HG03066 (cell line): ENCODE results near the gene IGSF3.

Experiments used
- ATAC-seq: cut with Tn5 transposase; IDR thresholded peaks from one replicate; pipeline ENCODE4 v1.9.1; 2021; ENCODE audit warnings: low read depth; ENCODE audit not compliant: unreplicated experiment

IGSF3 gene

DNA sequence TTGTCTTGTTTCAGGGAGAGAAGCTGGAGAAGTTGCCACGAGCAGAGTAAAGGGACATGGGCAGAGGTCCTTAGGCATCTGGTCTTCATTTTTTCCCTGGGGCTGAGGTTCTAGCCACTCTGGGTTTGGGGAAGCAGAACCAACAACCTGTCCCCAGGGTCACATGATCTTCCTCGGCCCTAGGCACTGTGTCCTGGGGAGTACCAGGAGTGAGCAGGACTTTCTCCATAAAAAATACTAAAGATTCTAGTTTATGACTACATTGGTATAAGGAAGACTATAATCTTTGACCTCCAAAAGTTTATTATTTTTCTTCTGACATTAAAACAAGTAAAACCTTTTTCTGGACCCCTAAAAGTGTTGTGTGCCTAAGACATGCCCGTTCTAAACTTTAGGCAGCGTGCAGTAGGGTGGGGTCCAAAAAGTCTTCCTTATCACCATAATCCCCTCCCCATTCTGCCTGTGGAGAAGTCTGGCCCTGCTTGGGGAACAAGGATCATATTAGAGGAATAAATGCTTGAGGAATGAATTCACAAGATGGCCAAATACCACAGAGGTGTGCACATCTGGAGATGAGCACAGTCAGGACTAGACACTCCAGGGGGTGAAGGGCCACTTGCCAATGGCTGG, 19.3 kb upstream of the IGSF3 start:
- no peak for ATAC-seq

DNA sequence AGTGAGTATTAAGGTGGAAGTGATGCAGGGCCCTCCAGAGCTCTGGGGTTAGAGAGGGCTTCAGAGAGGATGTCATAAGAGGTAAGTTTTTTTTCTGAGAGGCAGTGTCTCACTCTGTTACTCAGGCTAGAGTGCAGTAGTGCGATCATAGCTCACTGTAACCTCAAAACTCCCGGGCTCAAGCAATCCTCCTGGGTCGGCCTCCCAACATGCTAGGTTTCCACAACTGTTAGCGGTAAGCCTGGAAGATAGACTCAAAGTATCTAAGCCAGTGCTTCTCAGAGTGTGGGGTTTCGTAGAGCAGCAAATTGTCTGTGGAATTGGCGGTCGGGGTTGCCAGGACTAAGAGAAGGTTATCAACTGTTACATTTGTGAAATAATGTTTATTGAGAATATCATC, 18.6 kb upstream of the IGSF3 start:
- ATAC-seq = no peak

DNA sequence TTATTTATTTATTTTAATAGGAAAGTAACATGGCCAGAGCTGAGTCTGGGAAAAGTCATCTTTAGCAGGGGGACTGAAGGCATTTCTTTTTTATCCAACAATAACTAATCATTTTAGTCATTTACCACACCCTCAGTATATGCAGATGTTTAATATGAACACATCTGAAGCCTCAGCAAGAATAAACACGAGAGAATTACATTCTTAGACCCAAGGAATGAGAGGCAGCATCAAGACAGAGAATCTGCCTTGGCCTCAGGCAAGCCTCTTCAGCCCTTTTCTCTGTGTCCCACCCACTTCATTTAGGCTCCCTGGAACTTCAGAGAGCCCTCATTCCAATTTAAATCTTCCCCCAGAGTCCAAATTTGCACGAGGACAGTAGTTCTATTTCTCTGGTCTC, 17.0 kb upstream of the IGSF3 start:
- ATAC-seq = no peak

DNA sequence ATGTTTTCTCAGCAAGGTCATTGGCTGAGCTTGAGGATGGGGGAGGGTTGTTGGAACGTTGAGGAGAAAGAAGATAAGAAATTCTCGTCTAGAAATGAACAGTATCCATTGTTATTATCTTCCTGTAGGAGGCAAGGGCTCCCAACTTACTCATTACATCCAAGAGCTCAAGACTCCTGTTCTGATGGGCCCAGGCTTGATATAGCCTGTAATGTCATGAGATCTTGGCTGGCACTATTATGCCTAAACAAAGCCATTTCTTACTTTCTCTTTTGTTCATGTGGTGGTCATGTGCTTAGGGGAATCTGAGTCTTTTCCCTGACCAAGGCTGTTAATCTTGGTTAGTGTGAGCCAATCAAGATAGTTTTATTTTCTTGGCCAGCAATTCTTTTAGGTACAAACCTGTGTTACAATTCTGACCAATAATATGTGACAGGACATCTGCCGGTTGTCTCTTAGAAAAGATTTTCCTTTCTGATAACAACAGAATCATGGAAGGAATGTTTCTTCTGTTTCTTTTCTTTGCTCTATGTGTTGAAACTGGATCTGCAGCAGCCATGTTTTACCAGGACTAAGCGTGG, 15.2 kb upstream of the IGSF3 start:
- ATAC-seq = no peak

DNA sequence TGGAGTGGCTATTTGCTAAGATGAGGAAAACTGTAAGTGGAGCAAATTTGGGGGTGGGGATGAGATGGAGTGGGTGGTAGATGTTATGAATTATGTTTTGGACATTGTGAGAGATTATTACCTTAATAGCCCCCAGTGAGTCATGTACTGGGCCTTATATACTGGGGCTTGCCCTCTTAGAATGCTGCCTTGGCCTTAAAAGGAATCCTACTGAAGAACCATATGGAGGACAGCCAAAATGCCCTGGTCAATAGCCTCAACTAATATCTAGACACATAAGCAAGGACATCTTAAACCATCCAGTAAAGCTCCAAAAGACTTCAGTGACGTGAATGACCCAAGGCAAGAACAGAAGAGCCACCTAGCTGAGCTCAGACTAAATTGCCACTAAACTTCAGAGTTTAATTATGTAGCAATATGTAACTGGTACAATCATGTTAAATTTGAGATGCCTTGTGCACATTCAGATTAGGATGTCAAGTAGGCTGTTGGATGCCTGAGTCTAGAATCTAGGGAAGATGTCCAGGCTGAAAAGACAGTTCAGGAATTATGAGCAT, 13.9 kb upstream of the IGSF3 start:
- ATAC-seq = no peak

DNA sequence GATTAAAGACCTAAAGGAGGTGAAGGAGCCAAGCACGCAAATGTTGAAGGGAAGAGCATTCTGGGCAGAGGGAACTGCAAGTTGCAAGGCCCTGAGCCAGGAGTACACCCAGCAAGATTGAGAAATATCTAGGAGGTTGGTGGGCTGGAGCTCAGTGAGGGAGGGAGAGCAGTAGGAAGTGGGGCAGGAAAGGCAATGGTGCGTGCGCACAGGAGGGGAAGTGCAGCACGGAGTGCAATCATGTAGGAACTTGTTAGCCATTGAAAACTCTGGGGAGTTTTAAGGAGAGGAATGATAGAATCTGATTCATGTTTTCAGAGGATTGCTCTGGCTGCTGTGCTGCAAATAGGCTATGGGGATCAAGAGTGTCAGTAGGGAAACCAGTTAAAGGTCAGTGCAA, 13.2 kb upstream of the IGSF3 start:
- ATAC-seq = no peak

DNA sequence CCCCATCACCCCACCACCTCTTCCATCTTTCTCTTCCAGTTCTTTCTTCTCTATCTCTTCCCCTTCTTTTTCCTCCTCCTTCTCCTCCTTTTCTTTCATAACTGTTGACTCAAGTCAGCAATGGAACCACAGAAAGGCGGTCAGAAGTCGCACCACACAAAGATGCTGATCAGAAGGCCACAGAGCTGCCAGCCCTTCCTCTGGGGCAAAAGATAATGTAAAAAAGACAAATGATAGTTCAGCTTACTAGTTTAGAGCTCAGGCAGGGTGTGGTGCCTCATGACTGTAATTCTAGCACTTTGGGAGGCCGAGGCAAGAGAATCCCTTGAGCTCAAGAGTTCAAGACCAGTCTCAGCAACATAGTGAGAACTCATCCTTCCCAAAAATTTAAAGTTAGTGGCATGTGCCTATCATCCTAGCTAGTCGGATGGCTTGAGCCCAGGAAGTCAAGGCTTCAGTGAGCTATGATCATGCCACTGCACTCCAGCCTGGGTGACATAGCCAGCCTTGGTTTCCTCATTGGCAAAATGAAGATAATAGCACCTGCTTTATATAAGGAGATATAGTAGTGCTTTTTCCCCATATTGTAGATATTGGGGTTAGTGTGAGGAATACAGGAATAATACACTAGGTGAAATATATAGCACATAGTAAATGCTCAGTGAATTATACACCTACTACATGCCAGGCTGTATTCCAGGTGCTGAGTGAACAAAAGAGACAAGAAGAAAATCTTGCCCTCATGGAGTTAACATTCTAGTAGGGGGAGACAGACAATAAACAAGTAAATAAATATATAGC, 12.5 kb upstream of the IGSF3 start:
- ATAC-seq = no peak

DNA sequence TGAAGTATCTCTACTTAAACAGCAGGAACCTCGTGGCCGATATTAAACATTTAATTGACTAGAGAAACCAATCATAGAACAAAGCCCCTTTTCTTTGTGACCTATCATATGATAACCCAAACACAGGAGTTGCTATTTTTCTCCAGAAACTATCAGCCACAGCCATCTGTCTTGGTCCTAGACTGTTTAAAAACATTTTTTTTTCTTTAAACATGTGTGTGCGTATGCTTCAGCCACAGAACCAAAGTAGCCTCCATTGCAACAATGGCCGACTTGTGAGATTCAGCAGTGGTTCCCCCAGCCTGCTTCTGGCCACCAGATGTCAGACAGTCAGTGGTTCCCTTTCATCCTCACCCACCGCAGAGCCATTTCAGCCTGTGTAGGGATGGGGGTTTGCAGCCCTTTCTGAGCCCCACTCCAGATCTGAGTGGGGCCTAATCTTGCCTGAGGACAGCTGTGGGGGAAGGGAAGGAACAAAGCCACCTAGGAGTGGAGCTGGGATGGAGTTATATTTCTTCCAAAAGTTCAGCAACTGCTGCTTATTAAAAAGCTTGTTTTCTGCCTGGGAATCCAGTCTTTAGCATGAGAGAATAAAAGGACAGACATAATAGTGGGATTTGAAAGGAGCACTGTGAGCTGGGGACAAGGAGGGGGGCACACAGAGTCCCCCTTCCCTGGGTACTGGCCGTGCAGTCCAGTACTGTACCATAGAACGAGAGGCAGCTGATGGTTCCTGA, 11.7 kb upstream of the IGSF3 start:
- no peak for ATAC-seq

DNA sequence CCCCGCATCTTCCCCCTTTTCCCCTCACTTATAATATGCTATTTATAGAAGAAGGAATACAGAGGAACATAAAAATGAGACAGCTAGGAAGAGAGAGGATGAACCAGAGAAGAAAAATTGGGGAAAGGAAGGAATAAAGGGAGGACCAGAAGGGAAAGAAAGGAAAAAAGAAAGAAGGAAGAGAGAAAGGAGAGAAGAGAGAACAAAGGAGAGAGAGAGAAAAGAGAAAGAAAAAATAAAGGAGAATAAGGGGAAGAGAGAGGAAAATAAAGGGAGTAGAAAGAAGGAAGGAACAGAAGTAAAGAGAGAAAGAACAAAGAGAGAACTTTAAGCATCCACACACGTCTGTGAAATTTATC, 11.2 kb upstream of the IGSF3 start:
- no peak for ATAC-seq

DNA sequence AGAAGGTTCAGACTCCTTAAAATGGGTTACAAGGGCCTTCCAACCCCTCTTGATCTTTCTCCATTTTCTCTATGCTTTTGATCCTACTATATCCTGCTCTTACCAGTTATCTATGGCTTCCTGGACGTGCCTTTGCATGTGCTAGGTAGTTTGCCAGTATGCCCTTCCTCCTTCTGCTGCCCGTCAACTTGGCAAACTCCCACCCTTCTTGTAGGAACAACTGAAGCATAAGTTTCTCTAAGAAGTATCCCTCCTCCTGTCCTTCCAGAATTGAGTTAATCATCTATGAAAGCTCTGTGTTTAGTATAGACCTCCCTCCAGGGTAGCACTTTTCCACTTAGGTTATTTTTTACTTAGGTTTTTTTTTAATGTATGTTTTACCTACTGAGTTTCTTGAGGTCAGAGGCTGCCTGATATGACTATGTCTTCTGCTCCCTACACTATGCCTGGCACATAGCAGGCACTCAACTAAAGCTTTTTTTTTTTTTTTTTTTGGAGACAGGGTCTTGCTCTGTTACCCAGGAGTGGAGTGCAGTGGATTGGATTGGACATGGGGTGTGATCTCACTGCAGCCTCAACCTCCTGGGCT, 10.0 kb upstream of the IGSF3 start:
- ATAC-seq = no peak

DNA sequence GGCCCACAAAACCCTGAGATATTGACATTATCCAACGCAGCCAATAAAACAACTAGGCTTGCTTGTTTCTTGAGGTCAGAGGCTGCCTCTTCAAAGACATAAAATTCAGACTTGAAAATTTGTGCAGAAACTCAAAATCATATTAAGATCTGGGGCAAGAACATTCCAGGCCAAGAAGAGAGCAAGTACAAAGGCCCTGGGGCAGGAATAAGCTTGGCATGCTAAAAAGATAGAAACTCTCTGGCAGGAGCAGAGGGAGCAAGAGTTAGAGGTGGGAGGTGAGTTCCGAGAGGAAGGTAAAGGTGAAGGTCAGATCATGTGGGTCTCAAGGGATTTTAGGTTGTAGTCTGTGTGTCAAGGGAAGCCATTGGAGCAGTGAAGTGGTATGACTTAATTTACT, 8.8 kb upstream of the IGSF3 start:
- no peak for ATAC-seq

DNA sequence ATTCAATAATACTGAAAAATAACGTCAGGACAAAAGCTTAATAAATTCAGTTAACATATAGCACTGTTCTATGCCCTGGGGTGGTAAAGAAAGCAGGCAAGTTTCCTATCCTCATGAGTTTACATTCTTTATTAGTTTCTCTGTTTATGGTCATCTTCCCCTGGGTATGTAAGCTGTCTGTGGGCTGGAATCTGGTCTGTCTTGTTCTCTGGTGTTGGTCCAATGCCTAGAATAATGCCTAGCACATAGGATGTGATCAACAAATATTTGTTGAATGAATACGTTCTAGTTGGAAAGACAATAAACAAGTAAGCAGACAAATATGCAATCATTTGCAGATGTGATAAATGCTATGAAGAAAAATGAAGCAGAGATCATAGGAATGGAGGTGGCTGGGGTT, 7.2 kb upstream of the IGSF3 start:
- no peak for ATAC-seq

DNA sequence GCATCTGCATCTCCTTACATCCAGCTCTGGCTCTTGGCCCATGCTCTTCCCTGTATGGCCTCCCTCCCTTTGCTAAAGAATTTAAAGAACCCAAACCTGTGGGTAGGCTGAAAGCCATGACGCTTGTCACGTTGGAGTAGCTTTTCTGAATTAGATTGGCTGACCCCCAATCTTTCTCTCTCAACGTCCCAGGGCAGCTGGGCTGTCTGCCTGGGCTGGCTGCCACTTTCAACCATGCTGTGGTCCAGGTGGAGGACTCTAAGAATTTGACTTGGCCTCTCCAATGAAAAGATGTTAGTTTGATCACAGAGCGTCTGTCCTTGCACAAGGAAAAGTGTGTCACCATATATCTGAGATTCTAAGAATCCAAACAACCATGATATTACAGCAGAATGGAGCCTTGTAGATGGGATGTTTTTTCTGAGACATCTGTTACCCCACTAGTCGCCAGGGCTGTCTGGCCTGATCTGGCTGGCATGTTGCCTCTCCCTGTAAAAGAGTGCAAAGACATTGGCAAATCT, 6.5 kb upstream of the IGSF3 start:
- no peak for ATAC-seq

DNA sequence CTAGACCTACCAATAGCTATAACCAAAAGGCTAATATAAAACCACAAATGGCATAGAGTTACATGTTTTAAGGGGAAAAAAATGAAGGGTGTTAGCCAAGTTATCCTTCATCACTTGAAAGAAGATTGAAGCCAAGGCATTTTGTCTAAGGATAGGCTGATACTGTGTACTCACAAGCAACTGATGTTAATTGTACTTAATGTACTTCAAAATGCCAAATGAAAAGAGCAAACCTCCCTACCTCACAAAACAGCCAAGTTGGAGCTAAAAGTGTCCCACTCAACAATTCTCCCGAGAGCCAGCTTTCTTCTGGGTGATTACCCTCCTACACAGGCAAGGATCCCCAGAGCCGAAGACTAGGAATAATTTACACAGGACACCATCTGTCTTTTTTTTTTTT, 4.4 kb upstream of the IGSF3 start:
- no peak for ATAC-seq

DNA sequence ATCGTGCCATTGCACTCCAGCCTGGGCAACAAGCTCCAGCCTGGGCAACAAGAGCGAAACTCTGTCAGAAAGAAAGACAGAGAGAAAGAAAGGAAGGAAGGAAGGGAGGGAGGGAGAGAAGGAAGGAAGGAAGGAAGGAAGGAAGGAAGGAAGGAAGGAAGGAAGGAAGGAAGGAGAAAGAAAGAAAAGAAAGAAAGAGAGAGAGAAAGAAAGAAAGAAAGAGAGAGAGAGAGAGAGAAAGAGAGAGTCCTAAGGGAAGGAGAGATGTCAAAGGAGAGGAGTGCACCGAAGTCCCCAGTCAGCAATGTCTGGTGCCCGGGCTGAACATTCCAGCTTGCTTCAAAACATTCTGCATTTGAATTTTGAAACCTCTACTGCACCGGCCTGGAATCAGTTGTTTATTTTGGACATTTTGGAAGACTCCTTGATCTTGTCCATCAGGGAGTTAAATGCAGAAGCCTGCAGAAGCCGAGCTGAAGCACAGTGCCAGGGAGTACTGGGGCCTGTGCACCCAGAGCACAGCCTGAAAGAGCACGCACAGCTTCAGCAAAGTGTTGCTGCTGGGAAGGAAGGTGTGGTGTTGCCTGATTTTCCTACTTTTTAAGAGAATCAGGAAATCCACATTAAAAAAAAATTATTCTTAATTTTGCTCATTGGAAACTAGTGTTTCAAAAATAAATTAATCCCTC, 3.7 kb upstream of the IGSF3 start:
- no peak for ATAC-seq

DNA sequence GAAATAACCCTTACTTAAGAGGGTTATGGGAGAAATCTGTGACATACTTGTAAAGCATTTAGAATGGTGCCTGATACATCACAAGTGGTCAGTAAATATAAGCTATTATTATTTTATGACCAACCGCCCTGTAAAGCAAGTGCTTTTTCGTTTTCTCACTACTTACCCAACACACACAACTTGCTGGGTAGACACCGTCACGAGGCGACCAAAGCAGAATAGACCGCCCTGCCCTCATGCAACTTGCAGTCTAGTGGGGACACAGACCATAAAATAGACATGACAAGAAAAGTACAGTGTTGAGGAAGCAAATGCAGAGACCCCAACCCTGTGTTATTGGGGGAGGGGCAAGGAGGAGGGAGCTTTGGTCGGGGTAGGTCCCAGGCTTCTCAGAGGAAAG, 744 bp upstream of the IGSF3 start:
- ATAC-seq = no peak

DNA sequence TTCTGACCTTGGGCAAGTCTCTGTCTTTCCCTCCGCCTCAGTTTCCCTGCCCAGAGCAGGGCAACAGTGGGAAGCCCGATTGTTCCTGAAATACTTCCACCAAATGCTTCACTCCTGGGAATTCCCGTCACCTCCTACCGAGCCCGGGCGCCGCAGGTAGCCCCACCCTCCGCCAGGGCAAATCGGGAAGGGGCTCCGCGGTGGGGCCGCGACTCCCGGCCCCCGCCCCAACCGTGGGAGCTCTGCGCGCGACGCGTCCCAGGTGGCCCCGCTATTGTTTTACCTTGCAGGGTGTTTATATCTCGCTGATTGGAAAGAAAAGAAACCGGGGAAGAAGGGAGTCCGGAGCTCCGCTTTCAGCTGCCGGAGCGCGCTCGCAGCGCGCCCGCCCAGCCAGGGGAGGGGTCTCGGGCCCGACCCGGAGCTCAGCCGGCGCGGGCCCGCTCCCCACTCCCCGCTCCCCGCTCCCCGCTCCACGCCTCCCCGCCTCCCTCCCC, 407 bp downstream of the IGSF3 start:
- ATAC-seq = no peak

DNA sequence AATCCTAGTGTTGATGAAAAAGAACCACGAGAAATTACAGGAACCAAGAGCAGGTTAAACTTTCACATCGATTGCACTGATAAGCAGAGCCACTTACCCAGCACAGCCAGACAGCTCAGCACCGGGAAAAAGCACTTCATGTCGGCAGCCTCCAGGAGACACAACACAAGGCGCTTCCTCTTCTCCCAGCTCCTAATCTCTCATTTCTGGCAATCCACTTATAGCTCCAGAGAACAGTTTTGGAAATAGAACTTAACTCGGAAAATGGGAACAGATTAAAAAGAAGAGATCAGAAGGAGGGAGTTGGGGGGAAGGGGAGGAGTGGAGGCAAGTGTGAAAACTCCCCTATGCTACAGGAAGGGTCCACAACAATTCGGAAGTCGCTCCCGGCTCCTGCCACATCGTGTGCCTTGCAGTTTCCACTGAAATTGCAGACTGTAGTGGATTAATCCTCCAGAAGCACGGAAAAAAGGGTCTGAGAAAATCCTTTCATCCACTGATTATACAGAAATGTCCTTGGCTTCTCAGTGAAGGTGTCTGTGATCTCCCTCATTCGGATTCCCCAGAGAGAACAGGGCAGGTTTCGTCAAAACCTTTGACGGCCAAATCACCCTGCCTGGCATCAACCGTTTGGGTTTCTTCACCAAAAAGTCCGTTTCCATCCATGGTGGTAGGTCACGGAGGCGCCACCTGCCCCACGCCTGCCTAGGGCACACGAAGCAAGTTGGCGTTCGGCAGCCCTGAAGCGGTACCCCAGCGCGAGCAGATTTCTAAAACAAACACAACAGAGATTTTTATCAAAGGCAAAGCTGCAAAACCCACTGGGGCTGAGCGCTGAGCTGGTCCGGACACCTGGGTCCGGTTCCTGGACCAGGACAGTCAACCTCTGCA, 1.1 kb downstream of the IGSF3 start:
- ATAC-seq = no peak

DNA sequence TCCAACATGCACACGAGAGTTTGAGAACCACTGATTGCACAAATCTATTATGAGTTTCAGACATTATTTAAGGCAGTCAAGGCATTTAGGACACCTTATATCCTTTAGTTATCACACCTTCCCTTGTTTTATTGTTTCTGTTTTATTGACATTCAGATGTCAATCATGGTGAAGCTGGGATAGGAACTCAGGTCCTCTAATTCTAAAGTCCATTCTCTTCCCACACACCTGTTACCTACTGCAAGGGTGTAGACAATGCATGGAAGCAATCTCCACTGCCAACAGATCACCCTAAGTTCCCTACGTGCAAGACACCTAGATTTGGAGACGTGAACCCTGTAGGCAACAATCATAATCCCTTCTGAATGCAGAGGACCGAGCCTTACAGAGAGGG, 2.6 kb downstream of the IGSF3 start:
- no peak for ATAC-seq
